Ovary (tissue), 3 donors: Measurements from ENCODE around the gene EEF2K.

Experiments
- CTCF ChIP-seq, 3 donors: fragments of 450-650 bp in 2 of 3; fragments of 200-600 bp in 1 of 3; IDR thresholded peaks; one replicate each; pipeline versions ENCODE4 v1.5.1 to v1.8.0; 2016 to 2022; ENCODE audit warnings: antibody characterized with exemption in 3 of 3, mild to moderate bottlenecking in 1 of 3
- EP300 ChIP-seq: sonication (generic); formaldehyde crosslinking; IDR thresholded peaks from one replicate; pipeline ENCODE4 v1.6.1; 2017; ENCODE audit warnings: antibody characterized with exemption
- POLR2A ChIP-seq: fragments of 450-650 bp; IDR thresholded peaks from one replicate; pipeline ENCODE4 v1.6.1; 2017; ENCODE audit warnings: antibody characterized with exemption, mild to moderate bottlenecking, moderate library complexity
- donor health status: DM: no; HTN: no; CAD: no.

GRCh38 chr16:22333457-22333994 is 127.4 kb downstream of the EEF2K start:
- TF ChIP-seq CTCF (IDR thresholded peaks at IDR 0.05): no peak
- no peak for TF ChIP-seq POLR2A
- TF ChIP-seq EP300: no peak
